Erythroblast (primary cell): Measurements from ENCODE around the gene DPEP2.

Experiments
- GATA1 ChIP-seq: IDR thresholded peaks from 2 replicates; pipeline ENCODE4 v1.6.1; 2011; ENCODE audit warnings: low read depth, mild to moderate bottlenecking, control low read depth, low read length, moderate library complexity
- POLR2A ChIP-seq: IDR thresholded peaks from 2 replicates; pipeline ENCODE4 v1.6.1; 2011; ENCODE audit warnings: mild to moderate bottlenecking, low read length

DNA sequence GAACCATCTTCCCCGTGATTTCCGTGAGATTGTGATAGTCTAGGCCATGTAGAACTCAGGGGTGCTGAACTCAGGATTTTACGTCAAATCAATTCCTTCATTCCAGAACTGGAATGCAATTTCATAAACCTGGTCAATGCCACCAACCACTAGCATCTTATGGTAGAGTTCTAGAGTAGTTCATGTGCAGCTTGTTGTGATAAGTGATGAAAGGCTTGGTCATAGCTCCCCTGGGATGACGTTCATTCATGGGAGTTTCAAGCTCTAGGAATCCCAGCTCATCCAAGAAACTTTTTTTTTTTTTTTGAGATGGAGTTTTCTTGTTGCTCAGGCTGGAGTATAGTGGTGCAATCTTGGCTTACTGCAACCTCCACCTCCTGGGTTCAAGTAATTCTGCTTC, 3.7 kb upstream of the DPEP2 start:
- no peak for TF ChIP-seq POLR2A
- no peak for TF ChIP-seq GATA1
